H1 (cell line): Measurements from ENCODE around the gene CPA2. TPM values are rescaled to one million over a fixed set of nuclear protein-coding genes. Genes with fewer than 3 reads are reported as not detected.

ENCODE experiments used
- CTCF ChIA-PET: fragments of 300-600 bp; sonication (Branson Sonifier 250); formaldehyde crosslinking; loops from one replicate; lab custom pipeline; 2021; ENCODE audit not compliant: partially characterized antibody; lab: Charles Lee
- POLR2A ChIA-PET: fragments of 300-600 bp; sonication (Branson Sonifier 250); formaldehyde crosslinking; loops from one replicate; lab custom pipeline; 2021; ENCODE audit warnings: inconsistent platforms; ENCODE audit not compliant: partially characterized antibody; lab: Charles Lee
- DNase-seq, 2 experiments: peaks; one replicate each; pipeline versions ENCODE4 v3.0.0 to v3.0.0-alpha.2; 2010 to 2022; ENCODE audit warnings: low spot score in 2 of 2, low read depth in 1 of 2, mixed read lengths in 1 of 2
- FAIRE-seq: peaks from 2 replicates; lab custom pipeline; 2011; peaks lifted over from hg19 to GRCh38; lab: Jason Lieb, UNC
- H2AFZ ChIP-seq: 2 replicates; pipeline ENCODE4 v1.8.1; 2012; ENCODE audit warnings: low read length, inconsistent platforms
- H2AK5ac ChIP-seq: 2 replicates; pipeline ENCODE4 v1.6.1; 2013; ENCODE audit warnings: low read depth, low read length
- H2BK120ac ChIP-seq: replicated peaks from 2 replicates; pipeline ENCODE3; 2013; ENCODE audit warnings: low read depth, low read length, inconsistent platforms
- H2BK12ac ChIP-seq: 2 replicates; pipeline ENCODE4 v1.6.1; 2013; ENCODE audit warnings: low read depth, low read length
- H2BK15ac ChIP-seq: 2 replicates; pipeline ENCODE4 v1.6.1; 2013; ENCODE audit warnings: low read length
- H2BK20ac ChIP-seq: 2 replicates; pipeline ENCODE4 v1.6.1; 2013; ENCODE audit warnings: low read length
- H2BK5ac ChIP-seq: 2 replicates; pipeline ENCODE4 v1.6.1; 2013; ENCODE audit warnings: low read depth, low read length
- H3K14ac ChIP-seq: 2 replicates; pipeline ENCODE4 v1.6.1; 2013; ENCODE audit warnings: inconsistent platforms; ENCODE audit not compliant: insufficient read length
- H3K18ac ChIP-seq: 2 replicates; pipeline ENCODE4 v1.6.1; 2013; ENCODE audit warnings: low read length; ENCODE audit errors: extremely low read depth
- H3K23ac ChIP-seq: 2 replicates; pipeline ENCODE4 v1.6.1; 2013; ENCODE audit warnings: inconsistent platforms; ENCODE audit not compliant: insufficient read length
- H3K23me2 ChIP-seq: 2 replicates; pipeline ENCODE4 v1.6.1; 2013; ENCODE audit warnings: low read depth, low read length
- H3K27ac ChIP-seq: 2 replicates; pipeline ENCODE4 v1.6.1; 2011; ENCODE audit warnings: low read depth, low read length, inconsistent platforms
- H3K27me3 ChIP-seq, 4 experiments: replicated peaks in 1 of 4; 1 replicate in 1 of 4; 2 replicates in 3 of 4; pipeline versions ENCODE4 v1.6.1 to v1.8.1; 2011 to 2013; ENCODE audit warnings: low read length in 3 of 4, mild to moderate bottlenecking in 3 of 4, inconsistent platforms in 2 of 4, mixed read lengths in 2 of 4, moderate library complexity in 1 of 4; ENCODE audit not compliant: control insufficient read depth in 3 of 4, insufficient read depth in 3 of 4; ENCODE audit errors: extremely low read depth in 1 of 4
- H3K36me3 ChIP-seq, 4 experiments: 2 replicates each; pipeline versions ENCODE4 v1.6.1 to v1.8.1; 2011 to 2013; ENCODE audit warnings: mild to moderate bottlenecking in 4 of 4, low read length in 3 of 4, moderate library complexity in 2 of 4, control low read depth in 1 of 4, inconsistent platforms in 1 of 4; ENCODE audit not compliant: insufficient read depth in 4 of 4, control insufficient read depth in 2 of 4
- H3K4ac ChIP-seq: replicated peaks from 2 replicates; pipeline ENCODE3; 2013; ENCODE audit warnings: low read length, low read depth, mixed read lengths, inconsistent platforms; ENCODE audit not compliant: insufficient read length
- H3K4me1 ChIP-seq, 4 experiments: replicated peaks in 1 of 4; 1 replicate in 1 of 4; 2 replicates in 3 of 4; pipeline versions ENCODE4 v1.6.1 to v1.8.1; 2011 to 2013; ENCODE audit warnings: low read length in 3 of 4, inconsistent platforms in 2 of 4, mixed read lengths in 1 of 4; ENCODE audit not compliant: insufficient read depth in 4 of 4, control insufficient read depth in 3 of 4
- H3K4me2 ChIP-seq, 2 experiments: 2 replicates each; pipeline versions ENCODE4 v1.6.1 to v1.8.1; 2011 to 2013; ENCODE audit warnings: low read depth in 2 of 2, low read length in 2 of 2, control low read depth in 1 of 2, inconsistent platforms in 1 of 2, mild to moderate bottlenecking in 1 of 2; ENCODE audit not compliant: insufficient read depth in 1 of 2
- H3K4me3 ChIP-seq, 4 experiments: fragments of 200-600, 300-600 bp in 1 of 4; sonication (generic), shearing (Covaris generic), sonication (Bioruptor Twin) in 1 of 4; 2 replicates each; pipeline versions ENCODE4 v1.5.1 to v1.8.1; 2011 to 2016; ENCODE audit warnings: low read length in 4 of 4, low read depth in 3 of 4, control low read depth in 2 of 4, inconsistent platforms in 2 of 4, mild to moderate bottlenecking in 2 of 4, mixed read lengths in 1 of 4, moderate library complexity in 1 of 4; ENCODE audit not compliant: insufficient read depth in 2 of 4; ENCODE audit errors: extremely low read depth in 1 of 4
- H3K56ac ChIP-seq: replicated peaks from 2 replicates; pipeline ENCODE3; 2013; ENCODE audit warnings: low read depth, mild to moderate bottlenecking, mixed read lengths, low read length, inconsistent platforms; ENCODE audit not compliant: insufficient read length
- H3K79me1 ChIP-seq: 2 replicates; pipeline ENCODE4 v1.6.1; 2013; ENCODE audit warnings: low read depth, low read length, control low read depth
- H3K79me2 ChIP-seq, 2 experiments: 2 replicates each; pipeline versions ENCODE4 v1.6.1 to v1.8.1; 2012 to 2013; ENCODE audit warnings: low read length in 2 of 2, mild to moderate bottlenecking in 2 of 2, inconsistent platforms in 1 of 2; ENCODE audit not compliant: insufficient read depth in 2 of 2, control insufficient read depth in 1 of 2
- H3K9ac ChIP-seq, 4 experiments: replicated peaks in 1 of 4; 1 replicate in 1 of 4; 2 replicates in 3 of 4; pipeline versions ENCODE4 v1.6.1 to v1.8.1; 2011 to 2013; ENCODE audit warnings: low read depth in 3 of 4, low read length in 3 of 4, control low read depth in 2 of 4, mild to moderate bottlenecking in 2 of 4, moderate library complexity in 2 of 4, inconsistent platforms in 1 of 4; ENCODE audit errors: extremely low read depth in 1 of 4
- H3K9me3 ChIP-seq, 2 experiments: 2 replicates each; pipeline versions ENCODE4 v1.6.1 to v1.8.1; 2012 to 2013; ENCODE audit warnings: mild to moderate bottlenecking in 2 of 2, moderate library complexity in 2 of 2, control low read depth in 1 of 2, inconsistent platforms in 1 of 2, low read depth in 1 of 2, low read length in 1 of 2, mixed read lengths in 1 of 2; ENCODE audit not compliant: insufficient read depth in 2 of 2
- H4K20me1 ChIP-seq, 2 experiments: replicated peaks in 1 of 2; 2 replicates each; pipeline versions ENCODE3 to v1.8.1; 2011 to 2013; ENCODE audit warnings: inconsistent platforms in 2 of 2, low read length in 2 of 2, mild to moderate bottlenecking in 1 of 2; ENCODE audit not compliant: insufficient read depth in 2 of 2, control insufficient read depth in 1 of 2
- H4K5ac ChIP-seq: 2 replicates; pipeline ENCODE4 v1.6.1; 2013; ENCODE audit warnings: low read length, low read depth, mixed read lengths, inconsistent platforms; ENCODE audit not compliant: insufficient read length
- H4K8ac ChIP-seq: 2 replicates; pipeline ENCODE4 v1.8.0; 2013; ENCODE audit warnings: mild to moderate bottlenecking, moderate library complexity, low read length, inconsistent platforms; ENCODE audit not compliant: insufficient read depth; ENCODE audit errors: extremely low read depth
- H4K91ac ChIP-seq: replicated peaks from 2 replicates; pipeline ENCODE3; 2013; ENCODE audit warnings: low read length, mixed read lengths, inconsistent platforms; ENCODE audit not compliant: insufficient read length
- EZH2 ChIP-seq: fragments of 200-600 bp; sonication (generic); IDR thresholded peaks from 2 replicates; pipeline ENCODE4 v1.7.1; 2012; ENCODE audit warnings: low read depth, mild to moderate bottlenecking, moderate library complexity, low read length, inconsistent platforms; ENCODE audit not compliant: severe bottlenecking
- POLR2AphosphoS5 ChIP-seq: IDR thresholded peaks from 2 replicates; pipeline ENCODE4 v1.6.1; 2011; ENCODE audit warnings: low read depth, low read length
- POU5F1 ChIP-seq: IDR thresholded peaks from 2 replicates; pipeline ENCODE4 v1.6.1; 2011; ENCODE audit warnings: low read depth, mild to moderate bottlenecking, low read length, moderate library complexity
- SP1 ChIP-seq: IDR thresholded peaks from 2 replicates; pipeline ENCODE4 v1.6.1; 2011; ENCODE audit warnings: low read depth, low read length
- TAF1 ChIP-seq: IDR thresholded peaks from 2 replicates; pipeline ENCODE4 v1.6.1; 2011; ENCODE audit warnings: mild to moderate bottlenecking, low read depth, low read length
- WGBS, 2 experiments: shearing (Covaris generic) in 1 of 2; methylation state at CpG; one replicate each; pipeline versions ENCODE4 v1.1.6 to v1.1.7; 2013 to 2015; ENCODE audit warnings: low lambda C conversion rate in 2 of 2, mixed read lengths in 2 of 2, inconsistent platforms in 1 of 2, low coverage in 1 of 2, missing lambda C conversion rate in 1 of 2; ENCODE audit not compliant: insufficient replicate concordance in 2 of 2, insufficient coverage in 1 of 2, insufficient read length in 1 of 2; ENCODE audit errors: extremely low coverage in 1 of 2, missing lambda C conversion rate in 1 of 2; 5-methylcytosine and 5-hydroxymethylcytosine counted together
- polyA plus RNA-seq, 7 experiments: library from polyadenylated mRNA; depleted of rRNA in 3 of 7; stranded (reverse) in 5 of 7; unstranded in 2 of 7; fragments of >200 nt in 5 of 7; fragments of 200-250 nt in 2 of 7; gene quantifications; 1 replicate in 5 of 7; 2 replicates in 1 of 7; 4 replicates in 1 of 7; pipeline versions ENCODE4 v1.2.1 to v1.2.3, GENCODE V29; 2011 to 2013; ENCODE audit warnings: missing spikeins in 2 of 7, mixed read lengths in 2 of 7
- total RNA-seq: library from RNA; stranded (reverse); fragmentation: NEBNext Ultra II Directional; extraction: Animal tissue kit (Norgen Biotek cat#: 25700); gene quantifications from 2 replicates; pipeline ENCODE4 v1.2.1, GENCODE V29; 2021

Gene CPA2
- total and polyA plus RNA-seq, 2 of the 8 experiments (the other 6 are each of a cell fraction or from before 2014, with no cell fraction given), result 0.21 TPM; not detected in 1

DNA sequence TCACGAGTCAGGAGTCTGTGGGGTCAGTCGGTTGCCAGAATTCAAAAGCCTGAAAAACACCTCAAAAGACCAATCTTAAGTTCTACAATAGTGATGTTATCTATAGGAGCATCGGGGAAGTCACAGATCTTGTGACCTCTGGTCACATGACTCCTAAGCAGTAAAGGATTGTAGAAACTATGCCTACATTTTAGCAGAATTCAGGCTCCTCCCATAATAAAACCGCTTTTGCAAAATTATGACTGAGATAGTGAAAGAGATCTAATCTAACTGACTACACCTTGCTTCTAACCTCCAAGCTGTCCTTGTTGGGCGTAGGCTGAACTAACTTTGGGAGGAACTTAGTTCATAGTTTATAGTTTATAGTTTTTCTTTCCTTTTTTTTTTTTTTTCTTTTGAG lies 42.5 kb upstream of the CPA2 start:
- no peaks in the 10 kb centered on the region for H4K20me1 ChIP-seq
- no peak overlapping the region for H4K5ac ChIP-seq
- ChIA-PET CTCF (interaction anchor here (1.0 to 1.1 kb wide), 2 partner anchors 8 to 534 kb away, joined by 3 read pairs; no protein-coding TSS in a partner anchor), POLR2A (no interaction called here)
- H3K4me3 ChIP-seq, result no peak overlapping the region
- no peak overlapping the region for H2AK5ac ChIP-seq
- H3K14ac ChIP-seq, result no peak overlapping the region
- H3K18ac ChIP-seq, result no peak overlapping the region
- no peak overlapping the region for H3K4ac ChIP-seq
- H3K23me2 ChIP-seq, result no peaks in the 10 kb centered on the region
- H3K56ac ChIP-seq, result no peak overlapping the region
- no peak overlapping the region for H3K23ac ChIP-seq
- no peak overlapping the region for H2BK120ac ChIP-seq
- H3K4me1 ChIP-seq, result peaks cover 0 to 4% (median under 1%) of the 10 kb centered on the region in 4 experiments; a peak in 1 of 7 replicates
- no peak overlapping the region for H2BK5ac ChIP-seq
- no peak overlapping the region for H3K4me2 ChIP-seq
- no peak for DNase-seq
- no peaks in the 10 kb centered on the region for H3K27me3 ChIP-seq
- H2BK12ac ChIP-seq, result no peak overlapping the region
- no peaks in the 10 kb centered on the region for H3K79me2 ChIP-seq
- H3K9ac ChIP-seq, result no peak overlapping the region
- no peak overlapping the region for H2BK15ac ChIP-seq
- H3K79me1 ChIP-seq, result no peaks in the 10 kb centered on the region
- H2BK20ac ChIP-seq, result no peak overlapping the region
- TF ChIP-seq TAF1, result no peak
- TF ChIP-seq POU5F1, result no peak
- TF ChIP-seq SP1, result no peak
- TF ChIP-seq POLR2AphosphoS5, result no peak
- no peak for TF ChIP-seq EZH2
- H4K91ac ChIP-seq, result no peak overlapping the region
- no peak overlapping the region for H3K27ac ChIP-seq
- WGBS, 2 experiments, result 95% methylated on average over 5 of the region's 5 CpGs; no CpG with 5 or more reads in 1 of the 2 experiments
- H3K36me3 ChIP-seq, result no peaks in the 10 kb centered on the region
- H3K9me3 ChIP-seq, result no peaks in the 10 kb centered on the region
- FAIRE-seq, result no peak
- H4K8ac ChIP-seq, result no peak overlapping the region
- no peak overlapping the region for H2AFZ ChIP-seq
